Measurements from ENCODE around the gene ARHGEF11. TPM values are rescaled to one million over a fixed set of nuclear protein-coding genes. Genes with fewer than 3 reads are reported as not detected.

The ARHGEF11 gene
- total and polyA plus RNA-seq, 9 of the 15 experiments (the other 6 are each of a cell fraction or from before 2014, with no cell fraction given), result 0.14 to 15.5 (median 9.0) TPM

DNA sequence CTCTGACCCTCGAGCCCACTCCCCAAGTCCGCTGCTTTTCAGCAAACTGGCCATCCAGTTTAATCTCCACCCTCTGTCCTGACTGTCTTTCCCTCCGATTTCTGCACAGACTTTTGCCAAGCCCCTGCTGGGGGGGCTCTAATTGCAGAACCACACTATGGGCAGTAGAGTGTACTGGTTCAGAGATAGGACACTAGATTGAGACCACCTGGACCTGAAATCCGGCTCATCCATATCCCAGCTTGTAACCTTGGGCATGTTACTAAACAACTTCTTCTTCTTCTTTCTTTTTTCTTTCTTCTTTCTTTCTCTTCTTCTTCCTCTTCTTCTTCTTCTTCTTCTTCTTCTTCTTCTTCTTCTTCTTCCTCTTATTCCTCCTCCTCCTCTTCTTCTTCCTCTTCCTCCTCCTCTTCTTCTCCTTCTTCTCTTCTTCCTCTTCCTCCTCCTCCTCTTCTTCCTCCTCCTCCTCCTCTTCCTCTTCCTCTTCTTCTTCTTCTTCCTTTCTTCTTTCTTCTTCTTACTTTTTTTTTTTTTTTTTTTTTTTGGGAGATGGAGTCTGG, 117.4 kb downstream of the ARHGEF11 start (continued):
- TF ChIP-seq, protein P1, sequence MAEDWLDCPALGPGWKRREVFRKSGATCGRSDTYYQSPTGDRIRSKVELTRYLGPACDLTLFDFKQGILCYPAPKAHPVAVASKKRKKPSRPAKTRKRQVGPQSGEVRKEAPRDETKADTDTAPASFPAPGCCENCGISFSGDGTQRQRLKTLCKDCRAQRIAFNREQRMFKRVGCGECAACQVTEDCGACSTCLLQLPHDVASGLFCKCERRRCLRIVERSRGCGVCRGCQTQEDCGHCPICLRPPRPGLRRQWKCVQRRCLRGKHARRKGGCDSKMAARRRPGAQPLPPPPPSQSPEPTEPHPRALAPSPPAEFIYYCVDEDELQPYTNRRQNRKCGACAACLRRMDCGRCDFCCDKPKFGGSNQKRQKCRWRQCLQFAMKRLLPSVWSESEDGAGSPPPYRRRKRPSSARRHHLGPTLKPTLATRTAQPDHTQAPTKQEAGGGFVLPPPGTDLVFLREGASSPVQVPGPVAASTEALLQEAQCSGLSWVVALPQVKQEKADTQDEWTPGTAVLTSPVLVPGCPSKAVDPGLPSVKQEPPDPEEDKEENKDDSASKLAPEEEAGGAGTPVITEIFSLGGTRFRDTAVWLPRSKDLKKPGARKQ (CRISPR knock-in tag; IDR thresholded peaks at IDR 0.05), result no peak
- no peak for TF ChIP-seq PHF8 (IDR thresholded peaks at IDR 0.05; ENCODE audit: borderline replicate concordance, low read length)
- no peak for TF ChIP-seq ATF7 (IDR thresholded peaks at IDR 0.05)
- TF ChIP-seq ZKSCAN3 (CRISPR knock-in tag; IDR thresholded peaks at IDR 0.05), result no peak
- no peak for TF ChIP-seq TAF9B (IDR thresholded peaks at IDR 0.05; ENCODE audit: partially characterized antibody)
- TF ChIP-seq, protein P2, sequence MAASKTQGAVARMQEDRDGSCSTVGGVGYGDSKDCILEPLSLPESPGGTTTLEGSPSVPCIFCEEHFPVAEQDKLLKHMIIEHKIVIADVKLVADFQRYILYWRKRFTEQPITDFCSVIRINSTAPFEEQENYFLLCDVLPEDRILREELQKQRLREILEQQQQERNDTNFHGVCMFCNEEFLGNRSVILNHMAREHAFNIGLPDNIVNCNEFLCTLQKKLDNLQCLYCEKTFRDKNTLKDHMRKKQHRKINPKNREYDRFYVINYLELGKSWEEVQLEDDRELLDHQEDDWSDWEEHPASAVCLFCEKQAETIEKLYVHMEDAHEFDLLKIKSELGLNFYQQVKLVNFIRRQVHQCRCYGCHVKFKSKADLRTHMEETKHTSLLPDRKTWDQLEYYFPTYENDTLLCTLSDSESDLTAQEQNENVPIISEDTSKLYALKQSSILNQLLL (CRISPR knock-in tag; IDR thresholded peaks at IDR 0.05; ENCODE audit: borderline replicate concordance), result no peak
- TF ChIP-seq ZNF778 (CRISPR knock-in tag; IDR thresholded peaks at IDR 0.05), result no peak
- TF ChIP-seq, protein P3, sequence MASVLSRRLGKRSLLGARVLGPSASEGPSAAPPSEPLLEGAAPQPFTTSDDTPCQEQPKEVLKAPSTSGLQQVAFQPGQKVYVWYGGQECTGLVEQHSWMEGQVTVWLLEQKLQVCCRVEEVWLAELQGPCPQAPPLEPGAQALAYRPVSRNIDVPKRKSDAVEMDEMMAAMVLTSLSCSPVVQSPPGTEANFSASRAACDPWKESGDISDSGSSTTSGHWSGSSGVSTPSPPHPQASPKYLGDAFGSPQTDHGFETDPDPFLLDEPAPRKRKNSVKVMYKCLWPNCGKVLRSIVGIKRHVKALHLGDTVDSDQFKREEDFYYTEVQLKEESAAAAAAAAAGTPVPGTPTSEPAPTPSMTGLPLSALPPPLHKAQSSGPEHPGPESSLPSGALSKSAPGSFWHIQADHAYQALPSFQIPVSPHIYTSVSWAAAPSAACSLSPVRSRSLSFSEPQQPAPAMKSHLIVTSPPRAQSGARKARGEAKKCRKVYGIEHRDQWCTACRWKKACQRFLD (CRISPR knock-in tag; IDR thresholded peaks at IDR 0.05), result no peak
- no peak for TF ChIP-seq CC2D1A (IDR thresholded peaks at IDR 0.05)
- 0 out of 4 replicates have a peak, but pooled peaks of 1 of the 2 experiments have one; percentile 17 for TF ChIP-seq FOXK2 (conservative IDR thresholded peaks at IDR 0.05 in 1 of 2, IDR thresholded peaks at IDR 0.05 in 1 of 2; ENCODE audit: low read depth in 2 of 2)
- TF ChIP-seq CBX8 (IDR thresholded peaks at IDR 0.05; ENCODE audit: borderline replicate concordance, extremely low read depth, low read depth, low read length, poor library complexity, severe bottlenecking), result no peak
- TF ChIP-seq ZNF764 (CRISPR knock-in tag; IDR thresholded peaks at IDR 0.05; ENCODE audit: low read depth), result no peak
- TF ChIP-seq, protein P4, sequence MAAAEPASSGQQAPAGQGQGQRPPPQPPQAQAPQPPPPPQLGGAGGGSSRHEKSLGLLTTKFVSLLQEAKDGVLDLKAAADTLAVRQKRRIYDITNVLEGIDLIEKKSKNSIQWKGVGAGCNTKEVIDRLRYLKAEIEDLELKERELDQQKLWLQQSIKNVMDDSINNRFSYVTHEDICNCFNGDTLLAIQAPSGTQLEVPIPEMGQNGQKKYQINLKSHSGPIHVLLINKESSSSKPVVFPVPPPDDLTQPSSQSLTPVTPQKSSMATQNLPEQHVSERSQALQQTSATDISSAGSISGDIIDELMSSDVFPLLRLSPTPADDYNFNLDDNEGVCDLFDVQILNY (CRISPR knock-in tag; IDR thresholded peaks at IDR 0.05), result no peak
- no peak for TF ChIP-seq ZNF436 (CRISPR knock-in tag; IDR thresholded peaks at IDR 0.05)
- no peak for TF ChIP-seq GTF2A2 (tag; IDR thresholded peaks at IDR 0.05)
- TF ChIP-seq SP1 (CRISPR knock-in tag; IDR thresholded peaks at IDR 0.05), result no peak
- TF ChIP-seq BHLHE40 (IDR thresholded peaks at IDR 0.05; ENCODE audit: low read length), result no peak
- TF ChIP-seq SMARCA4 (IDR thresholded peaks at IDR 0.05), result no peak
- 0 out of 2 replicates have a peak, but pooled peaks have one; percentile 34 for TF ChIP-seq HLTF (IDR thresholded peaks at IDR 0.05)
- TF ChIP-seq, protein P5, sequence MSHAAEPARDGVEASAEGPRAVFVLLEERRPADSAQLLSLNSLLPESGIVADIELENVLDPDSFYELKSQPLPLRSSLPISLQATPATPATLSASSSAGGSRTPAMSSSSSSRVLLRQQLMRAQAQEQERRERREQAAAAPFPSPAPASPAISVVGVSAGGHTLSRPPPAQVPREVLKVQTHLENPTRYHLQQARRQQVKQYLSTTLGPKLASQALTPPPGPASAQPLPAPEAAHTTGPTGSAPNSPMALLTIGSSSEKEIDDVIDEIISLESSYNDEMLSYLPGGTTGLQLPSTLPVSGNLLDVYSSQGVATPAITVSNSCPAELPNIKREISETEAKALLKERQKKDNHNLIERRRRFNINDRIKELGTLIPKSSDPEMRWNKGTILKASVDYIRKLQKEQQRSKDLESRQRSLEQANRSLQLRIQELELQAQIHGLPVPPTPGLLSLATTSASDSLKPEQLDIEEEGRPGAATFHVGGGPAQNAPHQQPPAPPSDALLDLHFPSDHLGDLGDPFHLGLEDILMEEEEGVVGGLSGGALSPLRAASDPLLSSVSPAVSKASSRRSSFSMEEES (CRISPR knock-in tag; IDR thresholded peaks at IDR 0.05), result no peak
- no peak for TF ChIP-seq TRIM28 (IDR thresholded peaks at IDR 0.05)
- TF ChIP-seq NR2C1 (IDR thresholded peaks at IDR 0.05), result 0 out of 2 replicates have a peak, but pooled peaks have one; percentile 19
- no peak for TF ChIP-seq NR2C1 (tag; IDR thresholded peaks at IDR 0.05)

Measured in K562 (cell line).